ENCODE data around the gene SPRY2. TPM values are rescaled to one million over a fixed set of nuclear protein-coding genes. Genes with fewer than 3 reads are reported as not detected.

Gene SPRY2
- total RNA-seq, 1 donor from 2014 or later: 55.3 TPM

DNA sequence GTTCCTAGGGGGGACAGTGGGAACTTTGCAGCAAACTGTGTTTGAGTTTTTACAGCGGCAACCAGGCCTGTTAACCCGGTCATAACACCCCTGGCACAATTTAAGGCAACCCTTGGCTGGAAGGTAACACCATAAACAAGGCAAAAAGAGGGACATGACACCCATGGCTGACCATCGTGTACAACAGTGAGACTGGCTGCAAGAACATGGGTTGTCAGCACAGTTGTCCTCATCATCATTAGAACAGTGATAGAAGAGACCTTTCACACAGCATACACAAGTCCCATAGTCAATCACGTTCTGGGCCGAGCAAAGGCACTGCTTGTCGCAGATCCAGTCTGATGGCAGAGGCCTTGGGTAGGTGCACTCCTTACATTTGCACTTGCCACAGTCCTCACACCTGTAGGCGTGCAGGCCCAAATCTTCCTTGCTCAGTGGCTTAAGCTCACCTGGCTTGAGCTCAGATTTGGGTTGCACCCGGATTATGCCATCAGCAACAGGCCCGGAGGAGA is 4.1 kb downstream of the SPRY2 start:
- Histone ChIP-seq H3K27me3 (no peaks in the 10 kb centered on the region), H3K9me3 (no peaks in the 10 kb centered on the region), H3K4me1 (peaks cover 21% of the 10 kb centered on the region), H3K27ac (peak overlapping the region; percentile 95), H3K36me3 (peaks cover 29% of the 10 kb centered on the region), H3K4me3 (peak overlapping the region; percentile 84)
- no peak for ATAC-seq
- no peak for DNase-seq
- TF ChIP-seq, protein P1, sequence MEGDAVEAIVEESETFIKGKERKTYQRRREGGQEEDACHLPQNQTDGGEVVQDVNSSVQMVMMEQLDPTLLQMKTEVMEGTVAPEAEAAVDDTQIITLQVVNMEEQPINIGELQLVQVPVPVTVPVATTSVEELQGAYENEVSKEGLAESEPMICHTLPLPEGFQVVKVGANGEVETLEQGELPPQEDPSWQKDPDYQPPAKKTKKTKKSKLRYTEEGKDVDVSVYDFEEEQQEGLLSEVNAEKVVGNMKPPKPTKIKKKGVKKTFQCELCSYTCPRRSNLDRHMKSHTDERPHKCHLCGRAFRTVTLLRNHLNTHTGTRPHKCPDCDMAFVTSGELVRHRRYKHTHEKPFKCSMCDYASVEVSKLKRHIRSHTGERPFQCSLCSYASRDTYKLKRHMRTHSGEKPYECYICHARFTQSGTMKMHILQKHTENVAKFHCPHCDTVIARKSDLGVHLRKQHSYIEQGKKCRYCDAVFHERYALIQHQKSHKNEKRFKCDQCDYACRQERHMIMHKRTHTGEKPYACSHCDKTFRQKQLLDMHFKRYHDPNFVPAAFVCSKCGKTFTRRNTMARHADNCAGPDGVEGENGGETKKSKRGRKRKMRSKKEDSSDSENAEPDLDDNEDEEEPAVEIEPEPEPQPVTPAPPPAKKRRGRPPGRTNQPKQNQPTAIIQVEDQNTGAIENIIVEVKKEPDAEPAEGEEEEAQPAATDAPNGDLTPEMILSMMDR (IDR thresholded peaks at IDR 0.05): no peak
- intact Hi-C loops (cut with DNase I): no loop called here

- Histone ChIP-seq H3K4me3 (peak overlapping the region; percentile 84), H3K36me3 (peaks cover 34% of the 10 kb centered on the region), H3K27ac (no peak overlapping the region), H3K4me1 (peaks cover 21% of the 10 kb centered on the region), H3K9me3 (no peaks in the 10 kb centered on the region), H3K27me3 (no peaks in the 10 kb centered on the region)
- DNase-seq (no peak), ATAC-seq (no peak)
- TF ChIP-seq, protein P1 (IDR thresholded peaks at IDR 0.05): no peak
- intact Hi-C loops (cut with DNase I): no loop called here
Measured at GRCh38 chr13:80336370-80336769, 4.6 kb downstream of the SPRY2 start.

- TF ChIP-seq, protein P1 (IDR thresholded peaks at IDR 0.05): no peak
- Histone ChIP-seq H3K4me3 (no peak overlapping the region), H3K27ac (peak overlapping the region; percentile 4), H3K4me1 (peaks cover 21% of the 10 kb centered on the region), H3K36me3 (peaks cover 38% of the 10 kb centered on the region), H3K9me3 (no peaks in the 10 kb centered on the region), H3K27me3 (no peaks in the 10 kb centered on the region)
- ATAC-seq: no peak
- intact Hi-C loops (cut with DNase I): no loop called here
- DNase-seq: no peak
Measured at GRCh38 chr13:80334597-80335260, 6.2 kb downstream of the SPRY2 start.

GRCh38 chr13:80331984-80332383 is 8.9 kb downstream of the SPRY2 start:
- intact Hi-C loops (cut with DNase I): no loop called here
- Histone ChIP-seq H3K27ac (no peak overlapping the region), H3K4me3 (no peak overlapping the region), H3K4me1 (peaks cover 15% of the 10 kb centered on the region), H3K27me3 (no peaks in the 10 kb centered on the region), H3K9me3 (no peaks in the 10 kb centered on the region), H3K36me3 (peaks cover 31% of the 10 kb centered on the region)
- TF ChIP-seq, protein P1 (IDR thresholded peaks at IDR 0.05): no peak
- no peak for ATAC-seq
- DNase-seq: no peak

DNA sequence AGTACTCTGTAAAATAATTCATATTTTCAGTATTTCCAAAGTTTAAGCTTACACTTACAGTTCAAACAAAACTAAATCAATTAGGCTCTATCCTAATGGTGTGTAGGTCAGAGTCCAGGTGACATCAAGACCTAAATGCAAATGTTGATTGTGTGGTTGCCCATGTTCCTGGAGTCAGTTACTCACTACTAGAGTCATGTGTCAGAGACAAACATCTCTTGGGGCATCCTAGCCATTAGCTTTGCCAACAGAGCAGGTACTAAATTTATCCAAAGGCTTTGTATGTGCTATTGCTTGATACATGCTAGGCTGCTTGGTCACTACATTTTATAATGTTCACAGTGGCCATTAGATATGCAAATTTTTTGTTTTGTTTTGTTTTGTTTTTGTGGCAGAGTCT is 11.7 kb downstream of the SPRY2 start:
- Histone ChIP-seq H3K4me3 (no peak overlapping the region), H3K36me3 (peaks cover 17% of the 10 kb centered on the region), H3K4me1 (no peaks in the 10 kb centered on the region), H3K9me3 (no peaks in the 10 kb centered on the region), H3K27me3 (no peaks in the 10 kb centered on the region), H3K27ac (no peak overlapping the region)
- ATAC-seq: no peak
- no peak for DNase-seq
- intact Hi-C loops (cut with DNase I): no loop called here
- TF ChIP-seq, protein P1 (IDR thresholded peaks at IDR 0.05): no peak
